IMR-90 (cell line): ENCODE results near the gene CGNL1. TPM values are rescaled to one million over a fixed set of nuclear protein-coding genes. Genes with fewer than 3 reads are reported as not detected.

Source experiments
- ATAC-seq: fragments of 200-7000 bp; cut with Tn5 transposase; 2 replicates; pipeline ENCODE4 v1.9.1; 2020; ENCODE audit warnings: low read depth, mild to moderate bottlenecking, moderate library complexity
- BruUV-seq: library from RNA; stranded (reverse); fragments of 400-500 nt; replicated peaks from 2 replicates; lab custom pipeline; 2021; lab: Mats Ljungman, UMichigan
- CTCF ChIA-PET: fragments of 300-600 bp; formaldehyde crosslinking; extraction: SDS; loops from one replicate; lab custom pipeline; 2021; ENCODE audit warnings: antibody characterized with exemption; lab: Yijun Ruan, JAX
- POLR2A ChIA-PET: fragments of 300-600 bp; sonication (Branson Sonifier 250); formaldehyde crosslinking; loops from one replicate; lab custom pipeline; 2022; ENCODE audit warnings: antibody characterized with exemption; ENCODE audit not compliant: unreplicated experiment; lab: Charles Lee
- DNase-seq: peaks from one replicate; pipeline ENCODE4 v3.0.0; 2013
- H2AFZ ChIP-seq: replicated peaks from 2 replicates; pipeline ENCODE3; 2013; ENCODE audit warnings: low read length, mild to moderate bottlenecking; ENCODE audit not compliant: poor library complexity
- H2AK5ac ChIP-seq: 2 replicates; pipeline ENCODE4 v1.6.1; 2013; ENCODE audit warnings: low read depth, low read length, inconsistent platforms
- H2AK9ac ChIP-seq: replicated peaks from 2 replicates; pipeline ENCODE3; 2013; ENCODE audit warnings: mild to moderate bottlenecking, low read depth, low read length, moderate library complexity; ENCODE audit not compliant: poor library complexity
- H2BK120ac ChIP-seq: 2 replicates; pipeline ENCODE4 v1.6.1; 2013; ENCODE audit warnings: low read depth, low read length, inconsistent platforms
- H2BK15ac ChIP-seq: 3 replicates; pipeline ENCODE4 v1.6.1; 2013; ENCODE audit warnings: low read depth, low read length, inconsistent platforms
- H2BK20ac ChIP-seq: 2 replicates; pipeline ENCODE4 v1.6.1; 2013; ENCODE audit warnings: low read depth, mild to moderate bottlenecking, inconsistent platforms, low read length, moderate library complexity
- H2BK5ac ChIP-seq: 2 replicates; pipeline ENCODE4 v1.6.1; 2013; ENCODE audit warnings: mild to moderate bottlenecking, low read depth, low read length, inconsistent platforms; ENCODE audit not compliant: poor library complexity, severe bottlenecking
- H3K14ac ChIP-seq: replicated peaks from 2 replicates; pipeline ENCODE4 v1.6.1; 2013; ENCODE audit warnings: low read depth, low read length, inconsistent platforms
- H3K18ac ChIP-seq: 2 replicates; pipeline ENCODE4 v1.6.1; 2013; ENCODE audit warnings: low read depth, low read length, control low read depth
- H3K23ac ChIP-seq: 2 replicates; pipeline ENCODE4 v1.6.1; 2013; ENCODE audit warnings: low read depth, low read length, inconsistent platforms
- H3K27ac ChIP-seq: 2 replicates; pipeline ENCODE4 v1.5.1; 2013; ENCODE audit warnings: mild to moderate bottlenecking, control low read depth, low read length; ENCODE audit not compliant: insufficient read depth
- H3K27me3 ChIP-seq: 2 replicates; pipeline ENCODE4 v1.6.1; 2013; ENCODE audit warnings: low read length; ENCODE audit not compliant: control insufficient read depth, insufficient read depth
- H3K36me3 ChIP-seq: 2 replicates; pipeline ENCODE4 v1.6.1; 2013; ENCODE audit warnings: low read length, mixed read lengths; ENCODE audit not compliant: control insufficient read depth, insufficient read depth
- H3K4ac ChIP-seq: 2 replicates; pipeline ENCODE4 v1.6.1; 2013; ENCODE audit warnings: low read depth, low read length, inconsistent platforms
- H3K4me1 ChIP-seq: 2 replicates; pipeline ENCODE4 v1.6.1; 2013; ENCODE audit warnings: low read length, mixed read lengths; ENCODE audit not compliant: control insufficient read depth, insufficient read depth
- H3K4me2 ChIP-seq: 2 replicates; pipeline ENCODE4 v1.6.1; 2013; ENCODE audit warnings: low read depth, mild to moderate bottlenecking, control low read depth, low read length, moderate library complexity
- H3K4me3 ChIP-seq: 2 replicates; pipeline ENCODE4 v1.5.1; 2013; ENCODE audit warnings: low read depth, mild to moderate bottlenecking, control low read depth, low read length, moderate library complexity; ENCODE audit not compliant: insufficient read depth
- H3K56ac ChIP-seq: 2 replicates; pipeline ENCODE4 v1.6.1; 2013; ENCODE audit warnings: low read length, inconsistent platforms; ENCODE audit not compliant: insufficient read depth; ENCODE audit errors: extremely low read depth
- H3K79me1 ChIP-seq, 2 experiments: 2 replicates each; pipeline ENCODE4 v1.6.1; 2013; ENCODE audit warnings: low read length in 2 of 2, inconsistent platforms in 1 of 2, low read depth in 1 of 2
- H3K9ac ChIP-seq: 2 replicates; pipeline ENCODE4 v1.6.1; 2013; ENCODE audit warnings: low read depth, low read length, control low read depth
- H3K9me1 ChIP-seq: 2 replicates; pipeline ENCODE4 v1.6.1; 2013; ENCODE audit warnings: low read length, inconsistent platforms; ENCODE audit not compliant: insufficient read depth
- H3K9me3 ChIP-seq: 2 replicates; pipeline ENCODE4 v1.6.1; 2013; ENCODE audit warnings: low read length; ENCODE audit not compliant: control insufficient read depth, insufficient read depth
- H4K20me1 ChIP-seq: 2 replicates; pipeline ENCODE4 v1.6.1; 2013; ENCODE audit warnings: low read length, inconsistent platforms; ENCODE audit not compliant: insufficient read depth
- H4K5ac ChIP-seq: 2 replicates; pipeline ENCODE4 v1.6.1; 2013; ENCODE audit warnings: mild to moderate bottlenecking, low read depth, low read length, control low read depth
- H4K8ac ChIP-seq, 2 experiments: 2 replicates each; pipeline ENCODE4 v1.6.1; 2013; ENCODE audit warnings: low read depth in 2 of 2, low read length in 2 of 2, control low read depth in 1 of 2, inconsistent platforms in 1 of 2
- H4K91ac ChIP-seq: 2 replicates; pipeline ENCODE4 v1.6.1; 2013; ENCODE audit warnings: low read depth, low read length, inconsistent platforms; ENCODE audit not compliant: insufficient read depth
- BHLHE40 ChIP-seq: fragments of 150-350 bp; IDR thresholded peaks from 2 replicates; pipeline ENCODE4 v1.6.1; 2016; ENCODE audit warnings: mild to moderate bottlenecking, low read depth, low read length
- CEBPB ChIP-seq: IDR thresholded peaks from 2 replicates; pipeline ENCODE4 v1.6.1; 2012; ENCODE audit warnings: low read depth, low read length, improper control_type of control experiment
- CHD1 ChIP-seq: IDR thresholded peaks from 2 replicates; pipeline ENCODE4 v1.6.1; 2012; ENCODE audit warnings: low read depth, low read length, improper control_type of control experiment
- CTCF ChIP-seq: conservative IDR thresholded peaks from 2 replicates; pipeline ENCODE4 v1.5.1; 2012; ENCODE audit warnings: mild to moderate bottlenecking, low read depth, low read length, improper control_type of control experiment
- ELK1 ChIP-seq: fragments of 150-350 bp; IDR thresholded peaks from 2 replicates; pipeline ENCODE4 v1.6.1; 2016; ENCODE audit warnings: low read depth, mild to moderate bottlenecking, low read length, moderate library complexity, borderline replicate concordance
- FOS ChIP-seq: fragments of 150-350 bp; IDR thresholded peaks from 2 replicates; pipeline ENCODE4 v1.6.1; 2016; ENCODE audit warnings: low read depth, low read length
- MAFK ChIP-seq: IDR thresholded peaks from 2 replicates; pipeline ENCODE4 v1.6.1; 2012; ENCODE audit warnings: low read depth, low read length, improper control_type of control experiment
- MAZ ChIP-seq: IDR thresholded peaks from 2 replicates; pipeline ENCODE4 v1.6.1; 2012; ENCODE audit warnings: low read depth, mild to moderate bottlenecking, low read length, improper control_type of control experiment, moderate library complexity, borderline replicate concordance
- MXI1 ChIP-seq: IDR thresholded peaks from 2 replicates; pipeline ENCODE4 v1.6.1; 2012; ENCODE audit warnings: low read depth, mild to moderate bottlenecking, low read length, moderate library complexity, borderline replicate concordance
- NFE2L2 ChIP-seq: fragments of 150-350 bp; IDR thresholded peaks from 2 replicates; pipeline ENCODE4 v1.6.1; 2016; ENCODE audit warnings: low read depth, mild to moderate bottlenecking, low read length
- POLR2A ChIP-seq: IDR thresholded peaks from 2 replicates; pipeline ENCODE4 v1.6.1; 2012; ENCODE audit warnings: mild to moderate bottlenecking, low read depth, low read length
- RAD21 ChIP-seq: IDR thresholded peaks from 2 replicates; pipeline ENCODE4 v1.6.1; 2012; ENCODE audit warnings: low read length, improper control_type of control experiment
- RCOR1 ChIP-seq: IDR thresholded peaks from 2 replicates; pipeline ENCODE4 v1.6.1; 2012; ENCODE audit warnings: mild to moderate bottlenecking, low read length, improper control_type of control experiment; ENCODE audit not compliant: insufficient replicate concordance
- RFX5 ChIP-seq: IDR thresholded peaks from 2 replicates; pipeline ENCODE4 v1.8.0; 2012; ENCODE audit warnings: low read depth, mild to moderate bottlenecking, low read length, moderate library complexity
- SMC3 ChIP-seq: fragments of 150-350 bp; IDR thresholded peaks from 2 replicates; pipeline ENCODE4 v1.6.1; 2016; ENCODE audit warnings: low read depth, mild to moderate bottlenecking, antibody characterized with exemption, low read length, moderate library complexity
- WGBS, 2 experiments: methylation state at CpG; one replicate each; pipeline versions ENCODE4 v1.1.5 to v1.1.7; 2013; ENCODE audit warnings: missing lambda C conversion rate in 2 of 2; ENCODE audit not compliant: insufficient read length in 1 of 2; ENCODE audit errors: extremely low coverage in 2 of 2; 5-methylcytosine and 5-hydroxymethylcytosine counted together
- dilution Hi-C: fragments of 300-500 bp; cut with HindIII; formaldehyde crosslinking; loops from one replicate; pipeline ENCODE4 v1.14.3; 2018; ENCODE audit warnings: low sequenced_read_pairs; ENCODE audit not compliant: unreplicated experiment
- in situ Hi-C: fragments of 300-500 bp; cut with MboI; formaldehyde crosslinking; loops from 3 replicates; pipeline ENCODE4 v1.14.3; 2019; ENCODE audit warnings: low sequenced_read_pairs, inconsistent platforms, mixed read lengths
- intact Hi-C: fragments of 100-400 bp; cut with micrococcal nuclease; formaldehyde crosslinking; loops from 2 replicates; pipeline ENCODE4 v1.10.0; 2022
- polyA plus RNA-seq, 3 experiments: library from polyadenylated mRNA; depleted of rRNA; stranded (reverse); fragments of >200 nt; gene quantifications; 2 replicates each; pipeline ENCODE4 v1.2.3, GENCODE V29; 2012; ENCODE audit warnings: low replicate concordance in 1 of 3
- total RNA-seq: library from RNA; depleted of rRNA; stranded (reverse); fragments of >200 nt; gene quantifications from 2 replicates; pipeline ENCODE4 v1.2.3, GENCODE V29; 2012
- TF ChIP-seq, protein P1 (sequence below): fragments of 150-350 bp; IDR thresholded peaks from 2 replicates; pipeline ENCODE4 v1.6.1; 2017; ENCODE audit warnings: mild to moderate bottlenecking, antibody characterized with exemption, low read length, low read depth

CGNL1 gene
- total and polyA plus RNA-seq, 2 of the 4 experiments (the other 2 are of a cell fraction), result 0.07 to 0.18 TPM

- dilution Hi-C loops, result no loop called here
These were observed 49.5 kb downstream of the CGNL1 start for GRCh38 chr15:57425842-57426241.

More at GRCh38 chr15:57425842-57426241, 49.5 kb downstream of the CGNL1 start:
- H3K9me1 ChIP-seq, result peaks cover 3% of the 10 kb centered on the region; the same call in 1 of the 2 replicates
- no peak overlapping the region for H2BK20ac ChIP-seq
- H2BK15ac ChIP-seq, result no peak overlapping the region
- no TSS peak for BruUV-seq
- no peaks in the 10 kb centered on the region for H4K20me1 ChIP-seq
- in situ Hi-C loops (no loop called here), intact Hi-C loops (no loop called here)
- H3K27ac ChIP-seq, result no peak overlapping the region
- H2AK5ac ChIP-seq, result no peak overlapping the region
- no peak overlapping the region for H3K4me2 ChIP-seq
- H4K5ac ChIP-seq, result no peak overlapping the region
- no peaks in the 10 kb centered on the region for H3K9me3 ChIP-seq
- no peak overlapping the region for H2BK120ac ChIP-seq
- H3K4me1 ChIP-seq, result peaks cover 4% of the 10 kb centered on the region; the same call in 1 of the 2 replicates
- no peak for TF ChIP-seq MAFK
- TF ChIP-seq FOS, result no peak
- TF ChIP-seq MXI1, result no peak
- no peak for TF ChIP-seq MAZ
- TF ChIP-seq CEBPB, result no peak
- TF ChIP-seq RAD21, result no peak
- no peak for TF ChIP-seq CTCF
- no peak for TF ChIP-seq RFX5
- TF ChIP-seq, protein P1, sequence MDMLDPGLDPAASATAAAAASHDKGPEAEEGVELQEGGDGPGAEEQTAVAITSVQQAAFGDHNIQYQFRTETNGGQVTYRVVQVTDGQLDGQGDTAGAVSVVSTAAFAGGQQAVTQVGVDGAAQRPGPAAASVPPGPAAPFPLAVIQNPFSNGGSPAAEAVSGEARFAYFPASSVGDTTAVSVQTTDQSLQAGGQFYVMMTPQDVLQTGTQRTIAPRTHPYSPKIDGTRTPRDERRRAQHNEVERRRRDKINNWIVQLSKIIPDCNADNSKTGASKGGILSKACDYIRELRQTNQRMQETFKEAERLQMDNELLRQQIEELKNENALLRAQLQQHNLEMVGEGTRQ, result no peak
- TF ChIP-seq CHD1, result no peak
- TF ChIP-seq SMC3, result no peak
- TF ChIP-seq BHLHE40, result no peak
- no peak for TF ChIP-seq ELK1
- no peak for TF ChIP-seq RCOR1
- TF ChIP-seq NFE2L2, result no peak
- no peak for TF ChIP-seq POLR2A
- no peak overlapping the region for H2AK9ac ChIP-seq
- no peak overlapping the region for H3K4ac ChIP-seq
- no peaks in the 10 kb centered on the region for H3K36me3 ChIP-seq
- no peaks in the 10 kb centered on the region for H3K79me1 ChIP-seq
- ChIA-PET POLR2A (no interaction called here), CTCF (no interaction called here)
- H4K8ac ChIP-seq, result no peak overlapping the region
- H4K91ac ChIP-seq, result no peak overlapping the region
- no peak for DNase-seq
- no peak overlapping the region for H3K9ac ChIP-seq
- WGBS, 2 experiments, result no CpG with 5 or more reads among the region's 3 CpGs
- H3K18ac ChIP-seq, result no peak overlapping the region
- H3K23ac ChIP-seq, result no peak overlapping the region
- H3K4me3 ChIP-seq, result no peak overlapping the region
- no peak overlapping the region for H3K56ac ChIP-seq
- ATAC-seq, result no peak
- no peak overlapping the region for H3K14ac ChIP-seq
- no peak overlapping the region for H2AFZ ChIP-seq
- H2BK5ac ChIP-seq, result no peak overlapping the region
- H3K27me3 ChIP-seq, result peaks cover 21% of the 10 kb centered on the region
